GM23338 (cell line): ENCODE results near the gene NDUFS7. TPM values are rescaled to one million over a fixed set of nuclear protein-coding genes. Genes with fewer than 3 reads are reported as not detected.

ENCODE experiments used
- ATAC-seq: fragments of 200-7000 bp; cut with Tn5 transposase; 3 replicates; pipeline ENCODE4 v1.9.1; 2020
- DNase-seq: peaks from one replicate; pipeline ENCODE4 v3.0.0-alpha.2; 2015; ENCODE audit warnings: low spot score
- H2AFZ ChIP-seq: fragments of 200-600 bp; sonication (generic); 2 replicates; pipeline ENCODE4 v1.8.0; 2016; ENCODE audit warnings: antibody characterized with exemption, mild to moderate bottlenecking, moderate library complexity
- H3F3A ChIP-seq: fragments of 200-600 bp; sonication (generic); replicated peaks from 2 replicates; pipeline ENCODE4 v1.8.0; 2017; ENCODE audit warnings: antibody characterized with exemption, mixed run types, low read depth
- H3K27ac ChIP-seq: fragments of 200-600 bp; sonication (generic); 2 replicates; pipeline ENCODE4 v1.6.1; 2016; ENCODE audit warnings: low read depth
- H3K27me3 ChIP-seq: fragments of 200-600 bp; sonication (generic); 2 replicates; pipeline ENCODE4 v1.8.0; 2016; ENCODE audit warnings: mild to moderate bottlenecking, mixed run types, moderate library complexity; ENCODE audit not compliant: insufficient read depth
- H3K36me3 ChIP-seq: fragments of 200-600 bp; sonication (generic); 2 replicates; pipeline ENCODE4 v1.8.0; 2016; ENCODE audit warnings: mild to moderate bottlenecking; ENCODE audit not compliant: insufficient read depth
- H3K4me1 ChIP-seq: fragments of 200-600 bp; sonication (generic); 2 replicates; pipeline ENCODE4 v1.8.0; 2016; ENCODE audit warnings: mild to moderate bottlenecking, moderate library complexity; ENCODE audit not compliant: insufficient read depth
- H3K4me2 ChIP-seq: fragments of 200-600 bp; sonication (generic); 2 replicates; pipeline ENCODE4 v1.7.1; 2017; ENCODE audit warnings: mixed run types
- H3K4me3 ChIP-seq: fragments of 200-600 bp; sonication (generic); 2 replicates; pipeline ENCODE4 v1.6.1; 2016; ENCODE audit warnings: mixed run types
- H3K79me2 ChIP-seq: fragments of 200-600 bp; sonication (generic); replicated peaks from 2 replicates; pipeline ENCODE4 v1.8.0; 2017; ENCODE audit warnings: mild to moderate bottlenecking; ENCODE audit not compliant: insufficient read depth
- H3K9me2 ChIP-seq: fragments of 200-600 bp; sonication (generic); 2 replicates; pipeline ENCODE4 v1.8.0; 2017; ENCODE audit not compliant: insufficient read depth
- H4K20me1 ChIP-seq: fragments of 200-600 bp; sonication (generic); replicated peaks from 2 replicates; pipeline ENCODE4 v1.8.0; 2017; ENCODE audit warnings: mild to moderate bottlenecking; ENCODE audit not compliant: insufficient read depth
- H3K27ac Mint-ChIP-seq: 2 replicates; pipeline ENCODE4 v1.8.0; 2020; ENCODE audit warnings: inconsistent platforms, mild to moderate bottlenecking, moderate library complexity, mixed read lengths
- H3K27me3 Mint-ChIP-seq: 3 replicates; pipeline ENCODE4 v1.8.0; 2022; ENCODE audit warnings: low read depth, mild to moderate bottlenecking, moderate library complexity, mixed read lengths, inconsistent platforms; ENCODE audit not compliant: insufficient read depth, poor library complexity
- H3K36me3 Mint-ChIP-seq: 3 replicates; pipeline ENCODE4 v1.8.0; 2021; ENCODE audit warnings: low read depth, mild to moderate bottlenecking, inconsistent platforms, moderate library complexity, mixed read lengths
- H3K4me1 Mint-ChIP-seq: 3 replicates; pipeline ENCODE4 v1.8.0; 2020; ENCODE audit warnings: mild to moderate bottlenecking, inconsistent platforms, mixed read lengths
- H3K4me3 Mint-ChIP-seq: 3 replicates; pipeline ENCODE4 v1.8.0; 2021; ENCODE audit warnings: moderate library complexity, mild to moderate bottlenecking, inconsistent platforms, mixed read lengths
- H3K9me3 Mint-ChIP-seq: 3 replicates; pipeline ENCODE4 v1.8.0; 2020; ENCODE audit warnings: moderate library complexity, mild to moderate bottlenecking, inconsistent platforms, mixed read lengths
- CREB1 ChIP-seq: fragments of 250-450 bp; sonication (Bioruptor Pico); IDR thresholded peaks from 2 replicates; pipeline ENCODE4 v1.5.0; 2020; ENCODE audit warnings: low read depth, mild to moderate bottlenecking, moderate library complexity
- CTCF ChIP-seq, 2 experiments: fragments of 200-600 bp in 1 of 2; sonication (generic) in 1 of 2; conservative IDR thresholded peaks; 2 replicates each; pipeline versions ENCODE4 v1.5.1 to v1.6.1; 2016 to 2017; ENCODE audit warnings: antibody characterized with exemption in 2 of 2, low read depth in 2 of 2, mild to moderate bottlenecking in 2 of 2, moderate library complexity in 1 of 2
- ETS1 ChIP-seq: IDR thresholded peaks from 2 replicates; pipeline ENCODE4 v1.6.1; 2016; ENCODE audit warnings: antibody characterized with exemption
- EZH2 ChIP-seq: fragments of 200-600 bp; sonication (generic); IDR thresholded peaks from one replicate; pipeline ENCODE4 v1.8.0; 2017; ENCODE audit warnings: antibody characterized with exemption, mild to moderate bottlenecking, low read depth; ENCODE audit not compliant: unreplicated experiment
- EZH2phosphoT487 ChIP-seq: fragments of 200-600 bp; sonication (generic); IDR thresholded peaks from one replicate; pipeline ENCODE4 v1.8.1; 2018; ENCODE audit warnings: antibody characterized with exemption; ENCODE audit not compliant: unreplicated experiment
- JUNB ChIP-seq: IDR thresholded peaks from one replicate; pipeline ENCODE4 v1.6.1; 2016; ENCODE audit warnings: antibody characterized with exemption; ENCODE audit not compliant: unreplicated experiment
- NANOG ChIP-seq: IDR thresholded peaks from 2 replicates; pipeline ENCODE4 v1.6.1; 2016; ENCODE audit warnings: antibody characterized with exemption, borderline replicate concordance
- POLR2AphosphoS5 ChIP-seq: IDR thresholded peaks from 2 replicates; pipeline ENCODE4 v1.6.1; 2016; ENCODE audit warnings: antibody characterized with exemption, low read depth
- STAT1 ChIP-seq: IDR thresholded peaks from one replicate; pipeline ENCODE4 v1.6.1; 2016; ENCODE audit warnings: antibody characterized with exemption; ENCODE audit not compliant: unreplicated experiment
- ZNF114 ChIP-seq: fragments of 250-450 bp; sonication (Bioruptor Pico); IDR thresholded peaks from 2 replicates; pipeline ENCODE4 v1.5.0; 2020; ENCODE audit warnings: mild to moderate bottlenecking, moderate library complexity
- ZNF331 ChIP-seq: fragments of 250-450 bp; sonication (Bioruptor Pico); IDR thresholded peaks from 2 replicates; pipeline ENCODE4 v1.5.0; 2020; ENCODE audit warnings: low read depth, mild to moderate bottlenecking, moderate library complexity
- ZNF462 ChIP-seq: fragments of 250-450 bp; sonication (Bioruptor Pico); IDR thresholded peaks from 2 replicates; pipeline ENCODE4 v1.5.0; 2020; ENCODE audit warnings: mild to moderate bottlenecking, moderate library complexity
- polyA plus RNA-seq: library from polyadenylated mRNA; unstranded; fragments of >200 nt; fragmentation: Nextera tagmentation; extraction: Ambion mirVana; gene quantifications from 2 replicates; pipeline ENCODE4 v1.2.1, GENCODE V29; 2016
- total RNA-seq: library from RNA; depleted of rRNA; stranded (reverse); fragments of >200 nt; shearing (Covaris generic); gene quantifications from 2 replicates; pipeline ENCODE4 v1.2.3, GENCODE V29; 2014
- TF ChIP-seq, protein P1 (sequence below): IDR thresholded peaks from one replicate; pipeline ENCODE4 v1.6.1; 2018; ENCODE audit warnings: antibody characterized with exemption; ENCODE audit not compliant: unreplicated experiment

NDUFS7 gene
- total and polyA plus RNA-seq, 2 experiments from 2014 or later, result 132 to 203 TPM

GRCh38 chr19:1392407-1392806 is 8.7 kb downstream of the NDUFS7 start:
- no peak overlapping the region for H3K4me3 Mint-ChIP-seq
- peaks cover 4% of the 10 kb centered on the region for H3K27me3 Mint-ChIP-seq
- Histone ChIP-seq H3K27ac (no peak overlapping the region), H3F3A (peaks cover 18% of the 10 kb centered on the region), H3K79me2 (no peaks in the 10 kb centered on the region), H3K36me3 (no peaks in the 10 kb centered on the region), H2AFZ (no peak overlapping the region), H3K4me2 (no peak overlapping the region), H3K9me2 (no peaks in the 10 kb centered on the region), H4K20me1 (peaks cover 5% of the 10 kb centered on the region; the same call in 1 of the 2 replicates), H3K4me1 (0 out of 2 replicates have a peak, but pooled peaks cover 5% of the 10 kb centered on the region), H3K4me3 (no peak overlapping the region), H3K27me3 (no peaks in the 10 kb centered on the region)
- no peak for DNase-seq
- H3K9me3 Mint-ChIP-seq, result no peaks in the 10 kb centered on the region
- TF ChIP-seq STAT1, result no peak
- TF ChIP-seq NANOG, result no peak
- no peak for TF ChIP-seq EZH2
- no peak for TF ChIP-seq POLR2AphosphoS5
- TF ChIP-seq, protein P1, sequence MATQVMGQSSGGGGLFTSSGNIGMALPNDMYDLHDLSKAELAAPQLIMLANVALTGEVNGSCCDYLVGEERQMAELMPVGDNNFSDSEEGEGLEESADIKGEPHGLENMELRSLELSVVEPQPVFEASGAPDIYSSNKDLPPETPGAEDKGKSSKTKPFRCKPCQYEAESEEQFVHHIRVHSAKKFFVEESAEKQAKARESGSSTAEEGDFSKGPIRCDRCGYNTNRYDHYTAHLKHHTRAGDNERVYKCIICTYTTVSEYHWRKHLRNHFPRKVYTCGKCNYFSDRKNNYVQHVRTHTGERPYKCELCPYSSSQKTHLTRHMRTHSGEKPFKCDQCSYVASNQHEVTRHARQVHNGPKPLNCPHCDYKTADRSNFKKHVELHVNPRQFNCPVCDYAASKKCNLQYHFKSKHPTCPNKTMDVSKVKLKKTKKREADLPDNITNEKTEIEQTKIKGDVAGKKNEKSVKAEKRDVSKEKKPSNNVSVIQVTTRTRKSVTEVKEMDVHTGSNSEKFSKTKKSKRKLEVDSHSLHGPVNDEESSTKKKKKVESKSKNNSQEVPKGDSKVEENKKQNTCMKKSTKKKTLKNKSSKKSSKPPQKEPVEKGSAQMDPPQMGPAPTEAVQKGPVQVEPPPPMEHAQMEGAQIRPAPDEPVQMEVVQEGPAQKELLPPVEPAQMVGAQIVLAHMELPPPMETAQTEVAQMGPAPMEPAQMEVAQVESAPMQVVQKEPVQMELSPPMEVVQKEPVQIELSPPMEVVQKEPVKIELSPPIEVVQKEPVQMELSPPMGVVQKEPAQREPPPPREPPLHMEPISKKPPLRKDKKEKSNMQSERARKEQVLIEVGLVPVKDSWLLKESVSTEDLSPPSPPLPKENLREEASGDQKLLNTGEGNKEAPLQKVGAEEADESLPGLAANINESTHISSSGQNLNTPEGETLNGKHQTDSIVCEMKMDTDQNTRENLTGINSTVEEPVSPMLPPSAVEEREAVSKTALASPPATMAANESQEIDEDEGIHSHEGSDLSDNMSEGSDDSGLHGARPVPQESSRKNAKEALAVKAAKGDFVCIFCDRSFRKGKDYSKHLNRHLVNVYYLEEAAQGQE, result no peak
- no peak for TF ChIP-seq ZNF331
- TF ChIP-seq EZH2phosphoT487, result no peak
- TF ChIP-seq ETS1, result no peak
- no peak for TF ChIP-seq ZNF462 (CRISPR knock-in tag)
- TF ChIP-seq CREB1, result no peak
- TF ChIP-seq CTCF (conservative IDR thresholded peaks at IDR 0.05; ENCODE audit: low read depth in 2 of 2), result no peak
- no peak for TF ChIP-seq ZNF114 (CRISPR knock-in tag)
- TF ChIP-seq JUNB, result no peak
- H3K27ac Mint-ChIP-seq, result no peak overlapping the region
- H3K4me1 Mint-ChIP-seq, result no peaks in the 10 kb centered on the region
- no peak for ATAC-seq
- H3K36me3 Mint-ChIP-seq, result peaks cover 31% of the 10 kb centered on the region
